Neural cell (in vitro differentiated cells): Measurements from ENCODE around the gene CFAP92. TPM values are rescaled to one million over a fixed set of nuclear protein-coding genes. Genes with fewer than 3 reads are reported as not detected.

Experiments
- H2AFZ ChIP-seq: fragments of 200-600, 300-800 bp; sonication (generic), shearing (Covaris generic); 2 replicates; pipeline ENCODE4 v1.6.0; 2014; ENCODE audit warnings: low read depth, mild to moderate bottlenecking, antibody characterized with exemption, low read length, moderate library complexity
- H3F3A ChIP-seq: fragments of 200-600 bp; shearing (Covaris generic); 2 replicates; pipeline ENCODE4 v1.6.1; 2016; ENCODE audit warnings: mild to moderate bottlenecking, moderate library complexity, mixed read lengths, antibody characterized with exemption, low read length; ENCODE audit not compliant: insufficient read depth, poor library complexity, severe bottlenecking
- H3K27ac ChIP-seq: fragments of 200-600, 300-800 bp; sonication (generic), shearing (Covaris generic); 2 replicates; pipeline ENCODE4 v1.5.1; 2014; ENCODE audit warnings: mild to moderate bottlenecking, low read length, moderate library complexity
- H3K27me3 ChIP-seq: fragments of 300-800, 200-600 bp; sonication (generic), shearing (Covaris generic); 2 replicates; pipeline ENCODE4 v1.6.0; 2014; ENCODE audit warnings: mild to moderate bottlenecking, low read depth, low read length, moderate library complexity; ENCODE audit not compliant: insufficient read depth
- H3K36me3 ChIP-seq: fragments of 300-800, 200-600 bp; sonication (generic), shearing (Covaris generic); 2 replicates; pipeline ENCODE4 v1.5.1; 2014; ENCODE audit warnings: mild to moderate bottlenecking, antibody characterized with exemption, low read length, moderate library complexity; ENCODE audit not compliant: insufficient read depth
- H3K4me2 ChIP-seq: fragments of 300-800, 200-600 bp; sonication (generic), shearing (Covaris generic); 2 replicates; pipeline ENCODE4 v1.6.0; 2014; ENCODE audit warnings: mild to moderate bottlenecking, low read length
- H3K4me3 ChIP-seq: fragments of 300-800, 200-600 bp; sonication (generic), shearing (Covaris generic); 2 replicates; pipeline ENCODE4 v1.5.1; 2014; ENCODE audit warnings: mild to moderate bottlenecking, low read length, moderate library complexity
- H3K79me2 ChIP-seq: fragments of 200-600 bp; shearing (Covaris generic); replicated peaks from 2 replicates; pipeline ENCODE4 v1.6.0; 2014; ENCODE audit warnings: mild to moderate bottlenecking, low read length, moderate library complexity; ENCODE audit not compliant: insufficient read depth
- H3K9ac ChIP-seq: fragments of 300-800, 200-600 bp; sonication (generic), shearing (Covaris generic); 2 replicates; pipeline ENCODE4 v1.6.1; 2016; ENCODE audit warnings: mild to moderate bottlenecking, low read length, mixed read lengths
- H3K9me2 ChIP-seq: fragments of 200-600 bp; shearing (Covaris generic); 2 replicates; pipeline ENCODE4 v1.6.1; 2016; ENCODE audit warnings: mild to moderate bottlenecking, low read length, mixed read lengths; ENCODE audit not compliant: insufficient read depth
- H3K9me3 ChIP-seq: fragments of 200-600, 300-800 bp; sonication (generic), shearing (Covaris generic); 2 replicates; pipeline ENCODE4 v1.6.1; 2016; ENCODE audit warnings: mild to moderate bottlenecking, mixed run types, low read length, moderate library complexity, mixed read lengths
- H4K20me1 ChIP-seq: fragments of 200-600 bp; shearing (Covaris generic); 2 replicates; pipeline ENCODE4 v1.6.1; 2016; ENCODE audit warnings: mild to moderate bottlenecking, mixed run types; ENCODE audit not compliant: insufficient read depth
- CTCF ChIP-seq: fragments of 450-650 bp; IDR thresholded peaks from 2 replicates; pipeline ENCODE4 v1.5.1; 2014; ENCODE audit warnings: antibody characterized with exemption, mild to moderate bottlenecking, moderate library complexity; ENCODE audit not compliant: poor library complexity, severe bottlenecking
- EP300 ChIP-seq: fragments of 450-650 bp; conservative IDR thresholded peaks from 2 replicates; pipeline ENCODE4 v1.6.1; 2014; ENCODE audit warnings: antibody characterized with exemption, mild to moderate bottlenecking, moderate library complexity; ENCODE audit not compliant: poor library complexity, severe bottlenecking
- EZH2 ChIP-seq: fragments of 200-600, 300-800 bp; shearing (Covaris generic), sonication (generic); IDR thresholded peaks from 2 replicates; pipeline ENCODE4 v1.6.1; 2014; ENCODE audit warnings: antibody characterized with exemption, low read length, borderline replicate concordance, mild to moderate bottlenecking; ENCODE audit not compliant: insufficient read depth, poor library complexity, severe bottlenecking
- MXI1 ChIP-seq: fragments of 450-650 bp; conservative IDR thresholded peaks from 2 replicates; pipeline ENCODE4 v1.6.1; 2014; ENCODE audit warnings: antibody characterized with exemption, mild to moderate bottlenecking; ENCODE audit not compliant: poor library complexity, severe bottlenecking
- POLR2AphosphoS5 ChIP-seq: IDR thresholded peaks from 2 replicates; pipeline ENCODE4 v1.6.1; 2012
- RAD21 ChIP-seq: fragments of 450-650 bp; conservative IDR thresholded peaks from 2 replicates; pipeline ENCODE4 v1.6.1; 2014; ENCODE audit warnings: antibody characterized with exemption, mild to moderate bottlenecking, moderate library complexity
- REST ChIP-seq: IDR thresholded peaks from 2 replicates; pipeline ENCODE4 v1.6.1; 2012; ENCODE audit warnings: borderline replicate concordance
- SMC3 ChIP-seq: fragments of 450-650 bp; conservative IDR thresholded peaks from 2 replicates; pipeline ENCODE4 v1.6.1; 2014; ENCODE audit warnings: antibody characterized with exemption, mild to moderate bottlenecking, moderate library complexity; ENCODE audit not compliant: poor library complexity
- TAF1 ChIP-seq: IDR thresholded peaks from 2 replicates; pipeline ENCODE4 v1.6.1; 2012; ENCODE audit warnings: low read depth
- polyA plus RNA-seq: library from polyadenylated mRNA; depleted of rRNA; stranded (reverse); fragments of >200 nt; gene quantifications from 2 replicates; pipeline ENCODE4 v1.2.3, GENCODE V29; 2014

CFAP92 gene
- polyA plus RNA-seq, 1 donor from 2014 or later, result 0.69 TPM

DNA sequence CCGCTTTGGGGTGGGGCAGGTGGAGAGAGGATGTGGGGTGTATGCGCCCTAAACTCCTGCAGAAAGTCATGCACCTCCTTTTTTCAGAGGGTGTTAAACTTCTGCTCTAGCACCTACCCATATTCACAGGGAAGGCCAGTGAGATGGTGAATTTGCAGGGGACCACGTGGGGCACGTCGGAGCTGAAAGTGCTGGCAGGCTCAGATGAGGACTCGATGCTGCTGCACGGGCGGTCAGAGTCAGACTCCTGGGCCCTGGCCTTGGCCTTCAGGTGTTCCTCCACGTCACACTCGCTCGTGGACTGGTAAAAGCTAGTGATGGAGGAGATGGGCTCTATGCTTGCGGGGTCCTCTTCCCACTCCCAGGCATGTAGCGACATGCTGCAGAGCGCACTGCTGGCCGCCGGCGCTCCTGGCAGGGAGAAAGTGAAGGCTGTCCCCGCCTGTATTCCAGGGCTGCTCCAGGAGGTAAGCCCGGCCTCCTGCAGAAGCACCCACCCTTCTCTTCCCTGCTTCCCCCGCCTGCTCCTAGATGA lies 883 bp downstream of the CFAP92 start:
- Histone ChIP-seq H3K9ac (peak overlapping the region; percentile 64), H3F3A (no peaks in the 10 kb centered on the region), H3K36me3 (no peaks in the 10 kb centered on the region), H3K79me2 (no peaks in the 10 kb centered on the region), H3K4me2 (peak overlapping the region; percentile 28), H4K20me1 (no peaks in the 10 kb centered on the region), H3K27ac (peak overlapping the region; percentile 48), H3K9me3 (no peaks in the 10 kb centered on the region), H2AFZ (peak overlapping the region; percentile 78), H3K4me3 (peak overlapping the region; percentile 74), H3K9me2 (no peaks in the 10 kb centered on the region), H3K27me3 (no peaks in the 10 kb centered on the region)
- no peak for TF ChIP-seq RAD21
- TF ChIP-seq POLR2AphosphoS5, result no peak
- TF ChIP-seq CTCF, result no peak
- no peak for TF ChIP-seq TAF1
- no peak for TF ChIP-seq SMC3
- TF ChIP-seq EZH2, result no peak
- TF ChIP-seq REST, result no peak
- TF ChIP-seq MXI1, result no peak
- TF ChIP-seq EP300, result no peak

DNA sequence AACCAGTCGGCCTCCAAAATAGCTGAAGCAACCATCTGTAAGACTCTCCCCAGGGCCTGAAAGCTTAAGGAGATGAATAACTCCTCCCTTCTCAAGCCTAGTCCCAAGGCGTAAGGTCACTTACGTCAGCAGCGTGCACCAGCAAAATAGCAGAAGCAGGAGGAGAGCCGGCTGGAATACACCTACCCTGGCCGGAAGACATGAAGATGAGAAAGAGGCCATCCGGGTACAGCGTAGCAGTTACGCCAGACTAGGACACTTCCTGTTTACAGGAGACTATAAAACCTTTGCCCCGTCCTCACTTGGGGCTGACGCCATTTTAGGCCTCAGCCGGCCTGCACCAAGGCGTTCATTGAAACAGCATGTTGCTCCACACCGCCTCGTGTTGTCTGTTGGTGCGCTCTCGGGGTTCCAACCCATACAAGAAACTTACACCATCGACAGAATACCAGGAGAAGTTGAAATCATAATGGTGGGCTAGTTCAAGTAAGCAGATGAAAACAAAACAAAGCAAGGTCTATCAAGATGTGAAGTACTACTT lies 2.5 kb downstream of the CFAP92 start:
- H3K27me3 ChIP-seq, result no peaks in the 10 kb centered on the region
- H3K27ac ChIP-seq, result no peak overlapping the region
- no peak overlapping the region for H3K4me2 ChIP-seq
- no peak overlapping the region for H2AFZ ChIP-seq
- no peak for TF ChIP-seq CTCF
- TF ChIP-seq EZH2, result no peak
- TF ChIP-seq TAF1, result no peak
- no peak for TF ChIP-seq SMC3
- no peak for TF ChIP-seq REST
- no peak for TF ChIP-seq RAD21
- no peak for TF ChIP-seq MXI1
- no peak for TF ChIP-seq POLR2AphosphoS5
- no peak for TF ChIP-seq EP300
- no peaks in the 10 kb centered on the region for H3K36me3 ChIP-seq
- no peaks in the 10 kb centered on the region for H3F3A ChIP-seq
- H3K4me3 ChIP-seq, result no peak overlapping the region
- H3K9me2 ChIP-seq, result no peaks in the 10 kb centered on the region
- H4K20me1 ChIP-seq, result no peaks in the 10 kb centered on the region
- H3K9ac ChIP-seq, result no peak overlapping the region
- no peaks in the 10 kb centered on the region for H3K79me2 ChIP-seq
- no peaks in the 10 kb centered on the region for H3K9me3 ChIP-seq
